Measurements from ENCODE around the gene PPP2R5B.

DNA sequence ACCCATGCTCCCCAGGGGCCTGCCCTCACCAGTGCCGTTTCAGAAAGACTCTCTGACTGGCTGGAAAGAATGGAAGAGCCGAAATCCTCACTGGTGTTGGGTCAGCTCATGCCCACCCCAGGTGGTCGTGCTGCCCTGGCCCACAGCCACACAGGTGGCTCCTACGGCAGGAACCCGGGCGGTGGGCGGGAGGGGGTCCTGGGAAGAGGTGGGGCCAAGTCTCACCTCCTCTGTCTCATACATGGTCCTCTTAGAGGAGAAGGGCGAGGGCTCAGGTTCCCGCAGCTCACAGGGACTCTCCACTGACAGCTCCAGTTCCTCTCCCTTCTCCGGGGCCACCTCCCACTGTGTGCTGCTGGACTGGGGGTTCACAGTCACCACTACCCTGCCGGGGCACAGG lies 15.7 kb upstream of the PPP2R5B start:
- TF ChIP-seq, protein P1, sequence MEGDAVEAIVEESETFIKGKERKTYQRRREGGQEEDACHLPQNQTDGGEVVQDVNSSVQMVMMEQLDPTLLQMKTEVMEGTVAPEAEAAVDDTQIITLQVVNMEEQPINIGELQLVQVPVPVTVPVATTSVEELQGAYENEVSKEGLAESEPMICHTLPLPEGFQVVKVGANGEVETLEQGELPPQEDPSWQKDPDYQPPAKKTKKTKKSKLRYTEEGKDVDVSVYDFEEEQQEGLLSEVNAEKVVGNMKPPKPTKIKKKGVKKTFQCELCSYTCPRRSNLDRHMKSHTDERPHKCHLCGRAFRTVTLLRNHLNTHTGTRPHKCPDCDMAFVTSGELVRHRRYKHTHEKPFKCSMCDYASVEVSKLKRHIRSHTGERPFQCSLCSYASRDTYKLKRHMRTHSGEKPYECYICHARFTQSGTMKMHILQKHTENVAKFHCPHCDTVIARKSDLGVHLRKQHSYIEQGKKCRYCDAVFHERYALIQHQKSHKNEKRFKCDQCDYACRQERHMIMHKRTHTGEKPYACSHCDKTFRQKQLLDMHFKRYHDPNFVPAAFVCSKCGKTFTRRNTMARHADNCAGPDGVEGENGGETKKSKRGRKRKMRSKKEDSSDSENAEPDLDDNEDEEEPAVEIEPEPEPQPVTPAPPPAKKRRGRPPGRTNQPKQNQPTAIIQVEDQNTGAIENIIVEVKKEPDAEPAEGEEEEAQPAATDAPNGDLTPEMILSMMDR (conservative IDR thresholded peaks at IDR 0.05 in 1 of 2, IDR thresholded peaks at IDR 0.05 in 1 of 2; ENCODE audit: extremely low read depth in 1 of 2, insufficient read depth in 1 of 2, low read depth in 1 of 2, low read length in 2 of 2), result no peak
- no peak for TF ChIP-seq EZH2 (IDR thresholded peaks at IDR 0.05; ENCODE audit: borderline replicate concordance, low read length)

Data from mammary epithelial cell (primary cell).